Activated CD8-positive, alpha-beta memory T cell treated with anti-CD3 and anti-CD28 coated beads for 24 hours (primary cell): Measurements from ENCODE around the gene PBX3.
"Not testable (repeated sequence)": the region's sequence is repeated elsewhere in the genome, so short reads cannot be mapped to it uniquely, and the experiment has no call there.

Source experiments
- DNase-seq: peaks from one replicate; pipeline ENCODE4 v3.0.0-alpha.2; 2020

PBX3 gene

DNA sequence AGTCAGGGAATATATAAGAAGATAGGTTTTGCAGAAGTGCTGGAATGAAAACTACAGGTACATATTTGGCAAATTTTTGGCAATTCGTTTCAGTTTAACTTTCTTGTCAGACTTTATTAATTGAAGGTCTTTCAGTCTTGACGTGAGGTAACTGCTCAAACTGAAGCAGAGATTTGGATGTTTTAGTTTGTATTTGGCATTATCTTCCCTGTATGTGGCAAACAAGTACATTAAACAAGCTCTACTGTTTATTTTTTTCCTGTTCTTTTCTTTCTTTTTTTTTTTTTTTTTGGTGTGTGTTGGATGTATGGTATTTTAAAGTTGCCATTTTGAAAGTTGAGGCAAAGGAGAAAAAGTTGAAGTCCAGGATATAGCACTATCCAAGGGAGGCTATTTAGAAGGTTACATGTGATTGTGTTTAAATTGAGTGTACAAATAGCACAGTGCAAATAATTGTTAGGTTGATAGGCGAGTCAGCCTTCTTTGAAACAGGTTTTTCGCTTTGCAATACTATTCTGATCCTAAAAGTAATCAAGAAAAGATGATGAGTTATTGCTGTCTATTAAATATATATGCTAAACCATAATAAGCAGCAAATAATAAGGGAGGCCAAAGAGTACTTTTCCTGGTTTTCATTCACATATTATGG, 2.2 kb downstream of the PBX3 start:
- no peak for DNase-seq

DNA sequence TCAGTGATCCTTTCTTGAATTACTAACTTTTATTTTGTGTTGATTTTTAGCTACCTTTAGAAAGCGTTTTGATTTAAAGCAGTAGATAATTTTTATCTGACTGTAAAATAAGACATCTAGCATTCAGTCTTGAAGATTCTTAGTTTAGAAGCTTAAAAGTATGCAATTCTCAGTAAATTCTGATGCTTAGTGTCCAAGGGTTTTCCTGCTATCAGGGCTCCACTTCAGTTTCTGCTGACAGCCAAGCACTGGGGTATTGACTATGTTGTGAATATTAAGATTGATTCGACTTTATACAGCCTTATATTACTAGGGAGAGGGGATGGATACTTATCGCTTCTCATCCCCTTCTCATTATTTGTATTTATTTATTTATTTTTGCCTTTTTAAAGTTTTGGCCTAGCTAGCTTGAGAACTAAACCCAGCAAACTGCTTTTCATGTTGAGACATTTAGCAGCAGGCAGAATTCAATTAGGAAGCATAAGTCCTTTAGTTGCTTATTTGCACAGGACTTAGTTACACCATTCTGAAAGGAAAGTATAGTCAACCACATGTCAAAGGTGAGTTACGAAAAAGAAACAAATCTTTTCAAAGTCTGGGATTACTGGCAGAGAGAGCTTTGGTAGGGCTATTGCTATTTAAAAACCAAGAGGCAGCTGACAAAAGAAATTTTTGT, 2.9 kb downstream of the PBX3 start:
- no peak for DNase-seq

DNA sequence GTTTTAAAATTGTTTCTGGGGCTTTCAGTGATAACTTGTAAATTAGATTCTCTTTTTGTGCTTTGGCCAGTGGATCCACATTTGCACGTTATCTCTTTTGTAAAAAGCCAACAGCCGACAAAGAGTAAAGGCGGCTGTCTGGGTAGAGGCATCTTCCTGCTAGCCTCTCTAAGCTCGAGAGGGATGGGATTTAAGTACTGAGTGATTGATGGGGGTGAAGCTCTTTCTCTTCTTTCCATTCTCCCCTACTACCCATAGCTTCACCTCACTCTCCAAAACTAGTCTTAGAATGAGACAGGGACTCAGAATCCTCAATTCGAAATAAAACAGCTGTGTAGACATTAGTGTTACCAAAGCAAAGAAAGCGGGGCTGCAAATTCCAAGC, 3.4 kb downstream of the PBX3 start:
- no peak for DNase-seq

DNA sequence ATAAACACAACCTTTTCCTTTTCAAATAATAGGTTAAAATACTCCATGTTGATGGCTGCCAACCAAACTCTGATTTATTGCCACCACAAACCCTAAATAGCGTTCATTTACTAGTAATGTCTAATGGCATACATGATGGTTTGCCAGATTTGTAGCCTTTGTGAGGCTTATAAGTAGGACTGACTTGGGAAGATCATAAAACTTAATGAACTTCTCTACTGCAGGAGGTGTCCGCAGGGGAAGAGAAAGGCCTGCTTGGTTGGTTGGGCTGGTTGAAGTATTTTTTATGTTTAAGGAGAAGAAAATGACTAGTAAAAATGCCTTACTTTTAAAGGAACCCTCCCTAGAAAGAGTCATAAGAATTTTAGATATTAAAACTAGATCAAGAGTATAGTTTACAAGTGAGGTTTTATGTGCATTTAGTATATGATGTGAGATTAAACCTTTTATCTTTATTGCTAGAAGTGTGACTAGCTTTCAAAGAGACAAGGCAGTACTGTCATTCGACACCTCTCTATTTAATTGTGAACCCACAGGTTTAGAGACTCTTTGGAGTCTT, 5.0 kb downstream of the PBX3 start:
- DNase-seq, result no peak

DNA sequence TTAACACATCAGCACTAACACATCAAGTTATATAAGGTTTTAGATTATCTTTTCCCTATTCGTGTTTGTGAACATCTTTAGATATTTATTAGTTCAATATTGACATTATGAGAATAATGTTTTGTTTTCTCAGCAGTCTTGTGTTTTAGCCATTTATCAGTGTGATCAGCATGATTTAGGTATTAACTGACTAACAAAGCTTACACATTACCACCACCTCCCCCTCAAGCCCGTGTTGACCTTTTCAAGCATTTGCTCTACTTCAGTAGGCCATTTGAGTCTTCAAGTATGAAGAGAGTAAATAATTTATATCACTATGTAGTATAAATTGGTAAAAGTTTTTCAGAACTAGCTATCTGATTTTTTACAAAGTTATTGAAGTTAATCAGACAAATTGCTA, 6.9 kb downstream of the PBX3 start:
- no peak for DNase-seq

DNA sequence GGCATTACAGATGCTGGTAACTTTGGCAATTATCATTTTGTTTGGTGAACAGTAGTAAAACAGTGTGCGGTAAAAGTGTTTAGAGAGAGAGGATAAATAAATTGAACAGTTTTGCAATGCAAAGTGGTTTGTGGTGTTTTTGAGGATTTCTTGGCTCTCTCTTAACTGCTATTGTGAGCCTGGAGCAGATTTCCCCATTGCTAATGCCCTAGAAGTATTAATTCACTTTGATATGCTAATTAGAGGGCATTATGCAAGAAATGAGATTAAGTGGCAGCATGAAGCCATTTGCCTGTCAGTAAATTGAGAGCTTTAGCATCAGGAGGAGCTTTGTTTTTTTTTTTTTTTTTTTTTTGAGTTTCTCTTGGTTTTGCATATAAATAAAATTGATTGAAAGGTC, 8.2 kb downstream of the PBX3 start:
- no peak for DNase-seq

DNA sequence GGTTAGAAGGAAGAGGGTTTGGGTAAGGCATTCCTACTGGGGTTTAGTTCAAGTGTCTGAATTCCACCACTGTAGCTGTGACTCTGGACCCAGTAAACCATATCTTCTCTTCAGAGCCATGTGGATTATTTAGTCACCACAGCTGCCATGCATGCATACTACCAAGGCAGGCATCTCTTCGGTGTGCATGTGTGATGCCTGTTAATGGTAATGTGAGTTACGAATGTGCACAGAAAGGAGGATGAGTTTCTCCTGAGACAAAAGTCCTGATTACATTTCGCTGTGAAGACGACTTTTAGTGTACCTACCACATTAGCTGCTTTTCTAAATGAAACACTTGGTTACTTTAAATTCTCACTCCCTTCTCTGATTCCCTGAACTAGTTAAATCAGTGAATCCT, 9.3 kb downstream of the PBX3 start:
- DNase-seq, result no peak

DNA sequence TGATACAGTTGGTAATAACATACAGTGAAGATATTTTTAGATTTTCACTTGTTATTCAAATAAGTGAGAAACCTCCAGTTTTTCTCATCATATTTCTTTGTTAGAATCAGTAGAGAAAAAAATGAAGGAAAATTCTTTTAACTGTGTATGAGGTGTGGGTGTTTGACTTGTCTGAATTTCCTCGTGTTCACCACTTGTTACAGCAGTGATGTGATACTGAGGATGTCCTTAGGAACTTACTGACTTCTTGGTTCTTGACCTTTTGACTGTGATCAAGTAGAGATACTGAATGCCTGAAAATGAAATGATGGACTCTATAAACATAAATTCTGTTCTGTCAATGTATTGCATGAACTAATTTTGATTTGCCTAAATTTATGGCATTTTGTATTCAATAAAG, 10.7 kb downstream of the PBX3 start:
- DNase-seq, result no peak

DNA sequence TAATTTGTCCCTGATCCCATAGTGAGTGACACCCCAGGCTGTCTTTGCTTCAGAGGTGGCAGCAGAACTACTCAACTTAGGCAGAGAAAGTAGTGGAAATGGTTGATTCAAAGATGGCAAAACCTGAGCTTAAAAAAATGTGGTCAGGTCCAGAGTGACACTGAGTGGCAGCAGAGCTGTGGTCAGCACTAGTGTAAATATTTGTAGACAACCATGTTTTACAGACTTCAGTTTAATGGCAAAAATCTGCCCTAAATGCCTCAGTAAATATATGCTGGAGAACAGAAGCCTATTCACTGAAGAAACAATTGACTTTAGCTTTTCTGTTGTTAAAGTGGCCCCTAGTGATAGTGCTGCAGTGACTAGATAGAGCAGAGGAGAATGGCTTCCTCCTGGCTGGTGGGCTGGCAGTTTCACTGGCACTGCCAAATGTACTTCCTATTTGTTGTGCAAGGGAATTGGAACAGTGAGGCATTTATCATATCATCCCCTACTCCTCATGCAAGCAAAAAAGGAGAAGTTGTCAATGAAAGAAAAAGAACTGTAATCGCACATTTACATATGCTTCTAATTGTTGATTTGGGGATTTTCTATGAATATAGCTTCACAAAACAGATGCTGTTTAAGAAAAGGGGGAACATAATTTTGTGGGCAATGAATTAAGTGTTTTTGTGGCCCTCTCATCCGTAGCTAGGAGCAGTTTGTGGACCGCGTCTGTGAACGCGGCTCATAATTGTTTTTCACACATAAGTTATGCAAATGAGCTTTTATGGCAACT, 12.0 kb downstream of the PBX3 start:
- no peak for DNase-seq

DNA sequence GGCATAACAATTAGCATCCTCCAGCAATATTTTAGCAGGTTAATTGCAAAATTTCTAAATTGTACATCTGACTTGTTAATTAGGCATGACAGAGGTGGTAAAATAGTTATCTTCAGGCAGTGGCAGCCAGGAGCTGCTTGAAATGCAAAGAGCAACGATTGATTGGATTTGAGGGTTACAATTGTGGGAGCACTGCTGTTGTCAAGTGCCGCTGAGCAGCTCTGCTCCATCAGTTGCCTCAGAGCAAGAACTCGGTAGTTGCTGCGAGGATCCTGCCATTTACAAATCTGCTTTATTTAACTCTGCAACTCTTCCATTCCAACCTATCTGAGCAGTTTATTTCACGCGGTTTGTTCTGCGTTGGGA, 12.6 kb downstream of the PBX3 start:
- DNase-seq, result no peak

DNA sequence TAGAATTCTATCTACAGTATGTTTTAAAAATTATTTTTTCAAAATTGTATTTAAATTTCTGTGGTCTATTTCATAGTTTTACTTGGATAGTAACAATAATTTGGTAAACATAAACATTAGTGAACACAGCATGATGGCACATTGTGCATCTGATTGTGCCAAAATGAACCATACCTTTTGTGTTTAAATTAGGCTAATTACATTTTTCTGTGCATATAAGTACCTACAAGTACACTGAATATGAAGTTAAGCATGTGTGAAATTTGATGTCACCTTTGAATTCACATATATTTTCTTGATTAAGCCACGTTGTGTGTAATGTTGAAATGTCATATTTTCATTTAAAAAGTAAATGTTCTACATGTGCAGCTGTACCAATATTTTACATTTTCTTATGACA, 13.4 kb downstream of the PBX3 start:
- no peak for DNase-seq

DNA sequence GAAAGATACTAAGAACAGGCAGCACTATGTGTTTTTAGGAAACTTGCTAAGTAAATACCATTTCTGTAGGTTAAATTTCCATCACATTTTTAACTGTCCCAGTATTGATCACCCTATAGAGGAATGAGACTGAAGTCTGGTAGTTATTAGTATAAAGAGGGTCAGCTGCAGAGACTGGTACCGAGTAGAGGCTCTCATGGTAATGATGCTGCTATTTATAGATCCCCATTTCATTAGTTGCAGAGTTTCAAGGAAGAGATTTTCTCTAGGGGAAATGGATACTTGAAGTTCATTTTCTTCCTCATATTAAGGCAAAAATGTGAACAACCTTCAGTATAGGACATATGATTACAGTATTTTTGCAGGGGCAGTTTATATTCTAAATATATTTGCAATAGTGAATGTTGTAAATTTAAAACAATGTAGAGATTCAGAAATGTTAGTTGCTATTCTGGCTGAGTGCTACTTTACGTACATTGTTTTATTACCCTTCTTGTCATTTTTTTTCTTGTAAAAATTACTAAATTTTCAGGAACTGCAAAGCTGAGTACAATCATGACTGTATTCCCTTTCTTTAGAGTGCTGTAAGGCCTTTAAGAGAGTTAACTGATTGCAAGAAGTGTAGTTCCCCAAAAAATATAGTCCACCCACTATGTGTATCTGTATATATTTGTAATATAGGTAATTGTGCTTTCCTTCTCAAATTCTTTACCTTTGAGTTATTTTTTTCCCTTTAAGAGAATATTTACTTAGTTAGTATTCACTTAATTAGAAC, 14.7 kb downstream of the PBX3 start:
- DNase-seq, result no peak

DNA sequence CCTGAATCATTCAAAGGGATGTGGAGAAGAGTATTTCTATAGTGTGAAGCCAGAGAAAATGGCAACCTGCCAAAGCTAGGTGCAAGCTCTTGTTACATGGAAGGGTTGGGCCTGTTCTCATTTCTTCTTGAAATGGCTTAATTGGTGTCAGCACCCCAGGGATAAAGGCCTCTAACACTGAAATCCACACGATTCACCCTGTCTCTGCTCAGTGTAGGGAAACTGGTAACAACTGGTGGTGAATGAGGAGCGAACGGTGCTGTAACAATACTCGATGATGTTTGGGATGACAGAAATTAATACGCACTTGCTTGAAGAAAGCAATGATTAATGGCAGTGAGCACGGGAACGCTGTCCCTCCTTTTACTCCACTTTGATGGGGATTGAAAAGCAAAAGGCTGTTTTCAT, 16.2 kb downstream of the PBX3 start:
- DNase-seq, result no peak

DNA sequence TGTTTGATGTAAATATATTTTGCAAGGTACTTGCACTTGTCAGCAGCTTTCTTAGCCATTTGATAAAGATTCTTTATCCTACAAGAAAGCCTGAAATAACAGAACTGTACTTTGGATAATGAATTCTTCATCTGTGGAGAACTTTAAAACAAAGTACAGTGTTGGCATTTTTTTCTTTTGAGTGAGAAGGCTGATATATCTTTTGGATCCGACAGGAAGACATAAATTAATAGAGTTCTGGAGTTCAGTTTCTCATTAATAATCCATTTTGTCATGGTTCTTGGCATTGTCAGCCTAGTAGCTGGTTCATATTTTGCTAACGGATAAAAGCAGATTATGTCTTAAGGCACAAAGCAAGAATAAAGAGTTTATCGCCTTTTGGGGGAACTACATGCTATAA, 17.0 kb downstream of the PBX3 start:
- no peak for DNase-seq

DNA sequence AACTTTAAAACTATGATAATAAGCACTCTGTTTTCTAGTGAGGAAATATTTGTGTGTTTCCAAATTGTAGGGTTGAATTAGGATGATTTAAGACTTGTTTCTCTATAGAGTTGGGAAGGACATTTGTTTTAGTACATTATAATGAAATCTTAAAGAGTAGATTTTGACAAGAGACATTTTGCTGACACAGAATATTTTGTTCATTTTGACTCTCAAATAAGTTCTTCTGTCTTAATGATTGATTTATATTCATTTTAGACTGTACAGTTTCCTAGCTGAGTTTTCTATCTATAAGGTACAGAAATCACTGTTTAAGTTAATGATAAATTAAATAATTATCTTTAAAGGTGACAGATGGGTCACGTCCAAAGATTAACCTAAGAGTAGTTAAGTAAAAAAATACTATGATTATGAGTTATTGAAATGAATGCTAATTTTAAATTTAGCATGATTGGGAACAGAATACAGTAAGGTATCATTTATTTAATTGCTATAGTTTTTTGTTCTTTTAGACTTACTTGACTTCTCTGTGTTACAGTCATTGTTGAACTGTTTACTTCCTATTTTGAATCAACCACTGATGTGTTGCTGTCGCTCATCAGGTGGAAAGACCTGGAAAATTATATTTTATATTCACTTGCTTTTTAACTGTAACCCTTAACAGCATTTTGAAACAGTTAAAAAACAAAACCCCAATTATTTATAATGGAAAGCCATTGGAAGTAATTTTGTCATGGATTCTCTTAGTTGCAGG, 19.5 kb downstream of the PBX3 start:
- no peak for DNase-seq

DNA sequence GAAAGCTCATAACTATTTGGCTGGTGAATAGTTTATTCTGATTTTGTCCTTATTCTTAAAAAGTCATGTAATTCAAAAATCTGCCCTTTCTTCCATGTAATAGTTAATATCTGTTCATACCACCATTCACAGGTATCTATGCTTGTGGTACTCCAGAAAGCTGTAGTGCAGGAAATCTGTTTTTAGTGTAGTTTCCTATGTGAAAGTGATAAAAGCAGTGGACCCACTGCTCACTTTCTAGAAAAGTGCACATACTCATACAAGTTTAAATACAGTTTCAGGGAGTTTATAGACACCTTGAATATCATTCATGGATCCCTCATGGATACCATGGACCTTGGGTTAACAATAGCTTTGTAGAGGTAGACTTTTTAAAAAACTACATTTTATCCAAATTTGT, 20.2 kb downstream of the PBX3 start:
- no peak for DNase-seq

DNA sequence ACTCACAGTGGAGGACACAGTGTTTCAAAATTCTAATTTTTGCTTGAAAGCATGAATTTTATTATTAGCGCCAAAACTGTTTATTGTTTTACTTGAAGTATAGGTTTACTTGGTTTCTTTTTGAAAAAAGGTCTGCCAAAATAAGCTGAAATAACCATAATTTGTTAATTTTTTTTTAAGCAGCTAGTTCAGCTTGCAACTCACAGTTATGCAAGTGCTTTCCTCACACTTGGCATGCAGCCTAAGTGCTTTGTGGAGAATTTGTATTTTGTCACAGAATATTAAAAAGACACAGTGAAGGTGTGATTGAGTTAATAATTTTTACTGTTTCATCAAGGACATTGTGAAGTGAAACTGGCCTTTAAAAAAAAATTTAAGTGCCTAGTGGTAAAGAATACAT, 21.6 kb downstream of the PBX3 start:
- DNase-seq, result no peak

DNA sequence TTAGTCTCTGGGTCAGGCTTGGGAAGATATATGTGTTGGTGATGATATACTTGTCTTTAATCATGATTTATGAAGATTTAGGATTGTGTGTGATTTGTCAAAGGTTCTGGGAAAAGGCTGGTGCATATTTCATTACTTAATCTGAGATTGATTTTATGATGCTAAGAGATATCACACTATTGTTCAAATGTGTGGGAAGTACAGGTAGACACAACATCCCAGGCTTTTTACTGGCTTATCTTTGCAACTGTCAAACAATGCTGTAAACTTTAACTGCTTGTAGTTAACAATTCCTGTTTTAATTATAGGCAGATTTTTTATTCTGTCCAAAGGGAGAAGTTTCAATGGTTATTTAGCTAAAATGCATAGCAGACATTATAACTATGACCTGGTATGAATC, 23.9 kb downstream of the PBX3 start:
- DNase-seq, result no peak

DNA sequence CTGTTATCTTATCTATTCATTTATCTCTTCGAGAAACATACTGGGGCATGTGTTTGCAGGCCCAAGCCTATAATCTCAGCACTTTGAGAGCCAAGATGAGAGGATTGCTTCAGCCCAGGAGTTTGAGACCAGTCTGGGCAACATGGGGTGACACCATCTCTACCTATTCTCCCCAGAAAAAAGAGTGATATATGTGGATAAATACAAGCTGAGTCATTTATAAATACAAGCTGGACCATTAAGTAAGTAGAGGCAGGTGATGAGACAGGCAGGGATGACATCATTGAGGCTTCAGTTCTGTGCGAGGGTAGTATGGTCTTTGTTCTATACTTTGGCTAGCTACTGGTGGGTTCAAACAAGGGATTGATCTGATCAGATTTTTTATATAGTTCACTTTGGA, 25.6 kb downstream of the PBX3 start:
- no peak for DNase-seq

DNA sequence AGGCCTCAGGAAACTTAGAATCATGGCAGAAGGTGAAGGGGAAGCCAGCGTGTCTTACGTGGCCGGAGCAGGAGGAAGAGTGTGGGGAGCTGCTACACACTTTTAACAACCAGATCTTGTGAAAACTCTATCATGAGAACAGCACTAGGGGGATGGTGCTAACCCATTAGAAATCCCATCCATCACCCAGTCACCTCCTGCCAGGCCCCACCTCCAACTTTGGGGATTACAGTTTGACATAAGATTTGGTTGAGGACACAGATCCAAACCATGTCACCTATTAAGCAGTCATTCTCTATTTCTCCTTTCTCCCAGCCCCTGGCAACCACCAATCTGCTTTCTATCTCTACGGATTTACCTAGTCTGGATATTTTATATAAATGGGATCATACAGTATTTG, 26.9 kb downstream of the PBX3 start:
- DNase-seq, result no peak

DNA sequence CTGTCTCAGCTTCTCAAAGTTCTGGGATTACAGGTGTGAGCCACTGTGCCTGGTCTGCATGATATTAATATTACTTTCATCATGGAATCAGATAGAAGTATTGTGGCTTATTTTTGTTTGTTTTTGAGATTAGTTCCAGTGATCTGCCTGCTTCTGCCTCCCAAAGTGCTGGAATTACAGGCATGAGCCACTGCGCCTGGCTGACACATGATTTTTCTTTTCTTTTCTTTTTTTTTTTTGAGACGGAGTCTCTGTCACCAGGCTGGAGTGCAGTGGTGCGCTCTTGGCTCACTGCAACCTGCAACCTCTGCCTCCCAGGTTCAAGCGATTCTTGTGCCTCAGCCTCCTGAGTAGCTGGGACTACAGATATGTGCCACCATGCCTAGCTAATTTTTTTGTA, 29.6 kb downstream of the PBX3 start:
- DNase-seq, result not testable (repeated sequence)

DNA sequence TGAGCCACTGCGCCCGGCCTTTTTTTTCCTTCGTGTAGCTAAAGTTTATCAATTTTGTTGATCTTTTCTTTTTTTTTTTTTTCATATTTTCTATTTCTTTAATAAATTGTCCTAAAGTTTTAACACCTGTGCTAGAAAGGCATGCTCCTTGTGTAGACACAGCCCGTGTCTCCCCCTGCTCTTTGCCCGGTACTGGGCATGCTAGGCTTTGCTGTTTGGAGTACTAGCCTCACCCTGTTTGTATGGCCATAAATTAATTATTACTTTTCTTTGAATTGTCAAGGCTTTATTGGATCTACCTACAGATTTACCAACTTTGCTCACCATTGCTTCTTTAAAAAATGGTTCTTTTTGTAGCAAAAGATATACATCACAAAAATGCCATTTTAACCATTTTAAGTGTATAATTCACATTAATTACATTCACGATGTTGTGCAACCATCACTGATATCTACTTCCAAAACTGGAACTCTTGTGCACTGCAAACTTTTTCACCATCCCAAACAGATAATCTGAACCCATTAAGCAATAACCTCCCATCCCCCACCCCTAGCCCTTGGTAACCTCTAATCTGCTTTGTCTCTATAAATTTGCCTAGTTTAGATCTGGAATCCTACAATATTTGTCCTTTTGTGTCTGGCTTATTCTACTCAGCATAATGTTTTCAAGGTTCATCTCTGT, 31.5 kb downstream of the PBX3 start:
- DNase-seq, result not testable (repeated sequence)
